Esophagus squamous epithelium (tissue), 4 donors: Measurements from ENCODE around the gene C1orf141.

Experiments
- CTCF ChIP-seq, 6 experiments: fragments of 450-650 bp in 4 of 6; fragments of 200-600 bp in 2 of 6; sonication (generic) in 2 of 6; IDR thresholded peaks; one replicate each; pipeline ENCODE4 v1.5.1; 2016 to 2019; ENCODE audit warnings: antibody characterized with exemption in 6 of 6, mild to moderate bottlenecking in 4 of 6, moderate library complexity in 4 of 6
- POLR2A ChIP-seq, 4 donors: fragments of 450-650 bp; IDR thresholded peaks; one replicate each; pipeline ENCODE4 v1.6.1; 2017; ENCODE audit warnings: antibody characterized with exemption in 4 of 4, mild to moderate bottlenecking in 4 of 4, moderate library complexity in 3 of 4

GRCh38 chr1:67100833-67101232 is 33.9 kb downstream of the C1orf141 start:
- no peak for TF ChIP-seq POLR2A (IDR thresholded peaks at IDR 0.05)
- no peak for TF ChIP-seq CTCF (IDR thresholded peaks at IDR 0.05)
